GM20000 (cell line): ENCODE data around the gene COL23A1.
"Not testable (repeated sequence)": the region's sequence is repeated elsewhere in the genome, so short reads cannot be mapped to it uniquely, and the experiment has no call there.

ENCODE experiments used
- DNase-seq: peaks from one replicate; pipeline ENCODE4 v3.0.0; 2012; ENCODE audit warnings: low spot score
- TF ChIP-seq, protein P1 (sequence below): IDR thresholded peaks from 2 replicates; pipeline ENCODE4 v1.5.1; 2012; ENCODE audit warnings: mild to moderate bottlenecking, control low read depth; ENCODE audit errors: extremely low read depth, missing control alignments

The COL23A1 gene

DNA sequence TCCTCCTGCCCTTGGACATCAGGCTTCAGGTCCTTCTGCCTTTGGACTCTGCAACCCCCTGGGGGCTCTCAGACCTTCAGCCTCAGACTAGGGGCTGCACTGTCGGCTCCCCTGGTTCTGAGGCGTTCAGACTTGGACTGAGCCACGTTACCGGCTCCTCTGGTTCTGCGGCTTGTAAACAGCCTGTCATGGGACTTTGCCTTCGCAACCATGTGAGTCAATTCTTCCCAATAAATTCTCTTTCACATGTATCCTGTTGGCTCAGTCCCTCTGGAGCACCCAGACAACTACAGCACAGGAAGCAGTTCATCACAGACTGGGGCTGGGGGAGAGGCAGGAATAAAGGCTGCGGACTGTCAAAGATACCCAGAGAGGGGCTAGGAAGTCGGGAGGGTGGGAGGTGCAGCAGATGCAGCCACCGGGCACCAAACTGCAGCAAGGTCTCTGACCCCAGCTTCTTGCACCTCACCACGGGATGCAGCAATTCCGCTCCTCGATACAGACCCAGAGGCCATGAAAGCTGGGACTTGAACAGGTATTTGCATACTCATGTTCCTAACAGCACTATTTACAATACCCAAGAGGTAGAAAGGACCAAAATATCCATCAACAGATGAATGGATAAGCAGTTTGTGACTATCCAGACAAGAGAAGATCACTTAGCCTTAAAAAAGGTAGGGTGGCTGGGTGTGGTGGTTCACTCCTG lies 100.8 kb downstream of the COL23A1 start:
- no peak for DNase-seq

GRCh38 chr5:178488696-178489095 lies 101.5 kb downstream of the COL23A1 start:
- DNase-seq = no peak

More for the DNA sequence above, 100.8 kb downstream of the COL23A1 start:
- TF ChIP-seq, protein P1, sequence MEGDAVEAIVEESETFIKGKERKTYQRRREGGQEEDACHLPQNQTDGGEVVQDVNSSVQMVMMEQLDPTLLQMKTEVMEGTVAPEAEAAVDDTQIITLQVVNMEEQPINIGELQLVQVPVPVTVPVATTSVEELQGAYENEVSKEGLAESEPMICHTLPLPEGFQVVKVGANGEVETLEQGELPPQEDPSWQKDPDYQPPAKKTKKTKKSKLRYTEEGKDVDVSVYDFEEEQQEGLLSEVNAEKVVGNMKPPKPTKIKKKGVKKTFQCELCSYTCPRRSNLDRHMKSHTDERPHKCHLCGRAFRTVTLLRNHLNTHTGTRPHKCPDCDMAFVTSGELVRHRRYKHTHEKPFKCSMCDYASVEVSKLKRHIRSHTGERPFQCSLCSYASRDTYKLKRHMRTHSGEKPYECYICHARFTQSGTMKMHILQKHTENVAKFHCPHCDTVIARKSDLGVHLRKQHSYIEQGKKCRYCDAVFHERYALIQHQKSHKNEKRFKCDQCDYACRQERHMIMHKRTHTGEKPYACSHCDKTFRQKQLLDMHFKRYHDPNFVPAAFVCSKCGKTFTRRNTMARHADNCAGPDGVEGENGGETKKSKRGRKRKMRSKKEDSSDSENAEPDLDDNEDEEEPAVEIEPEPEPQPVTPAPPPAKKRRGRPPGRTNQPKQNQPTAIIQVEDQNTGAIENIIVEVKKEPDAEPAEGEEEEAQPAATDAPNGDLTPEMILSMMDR = no peak

DNA sequence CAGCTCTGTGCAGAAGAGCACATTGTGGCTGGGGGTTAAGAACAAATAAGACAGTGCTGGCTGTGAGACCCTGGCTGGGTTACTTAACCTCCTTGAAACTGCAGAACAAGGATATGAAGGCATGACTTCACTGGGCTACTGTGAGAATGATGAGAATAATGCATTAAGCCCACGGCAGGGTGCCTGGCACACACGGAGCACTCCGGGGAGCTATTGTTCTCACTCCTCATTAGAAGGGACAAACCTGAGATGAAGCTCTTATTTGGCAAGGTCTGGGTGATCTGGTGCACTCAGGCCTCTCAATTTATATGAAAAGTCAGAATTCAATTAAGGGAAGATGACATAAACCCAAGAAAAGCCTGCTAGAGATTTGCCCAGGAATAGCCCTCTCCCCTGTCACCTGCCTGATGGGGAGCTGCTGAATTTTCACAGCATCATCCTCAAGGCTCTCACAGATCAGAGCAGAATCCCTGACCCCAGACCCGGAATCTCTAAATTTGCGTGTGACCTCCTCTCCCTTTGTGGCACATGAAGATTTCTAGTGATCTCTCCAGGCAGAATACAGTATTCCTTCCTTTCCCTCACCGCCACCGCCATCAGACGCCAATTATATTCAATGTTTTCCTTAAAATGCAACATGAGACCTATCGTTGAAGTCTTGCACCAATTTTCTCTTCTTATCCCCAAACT lies 102.1 kb downstream of the COL23A1 start:
- TF ChIP-seq, protein P1 = no peak
- DNase-seq = no peak

More at GRCh38 chr5:178488696-178489095, 101.5 kb downstream of the COL23A1 start:
- TF ChIP-seq, protein P1 = no peak

GRCh38 chr5:178486878-178487512 lies 103.2 kb downstream of the COL23A1 start:
- DNase-seq = not testable (repeated sequence)

DNA sequence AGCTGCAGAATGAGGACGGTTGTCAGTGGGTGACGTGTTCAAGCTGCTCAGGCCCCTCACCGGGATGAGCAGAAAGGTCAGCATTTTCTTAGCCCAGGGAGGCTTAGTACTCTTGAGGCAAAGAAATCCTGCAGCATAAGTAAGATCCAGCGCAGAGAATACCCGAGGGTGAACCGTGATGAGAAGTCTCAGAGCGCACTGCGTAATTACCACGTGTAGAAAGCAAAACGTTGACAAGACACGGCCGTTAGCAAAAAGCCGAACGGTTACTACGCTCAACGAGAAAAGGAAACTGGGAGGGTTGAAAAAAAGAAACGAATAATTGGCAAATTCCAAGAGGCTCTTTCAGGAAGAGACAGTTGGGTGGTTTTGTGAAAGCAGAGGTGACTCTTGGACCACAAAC lies 104.0 kb downstream of the COL23A1 start:
- TF ChIP-seq, protein P1 = no peak
- DNase-seq = no peak

DNA sequence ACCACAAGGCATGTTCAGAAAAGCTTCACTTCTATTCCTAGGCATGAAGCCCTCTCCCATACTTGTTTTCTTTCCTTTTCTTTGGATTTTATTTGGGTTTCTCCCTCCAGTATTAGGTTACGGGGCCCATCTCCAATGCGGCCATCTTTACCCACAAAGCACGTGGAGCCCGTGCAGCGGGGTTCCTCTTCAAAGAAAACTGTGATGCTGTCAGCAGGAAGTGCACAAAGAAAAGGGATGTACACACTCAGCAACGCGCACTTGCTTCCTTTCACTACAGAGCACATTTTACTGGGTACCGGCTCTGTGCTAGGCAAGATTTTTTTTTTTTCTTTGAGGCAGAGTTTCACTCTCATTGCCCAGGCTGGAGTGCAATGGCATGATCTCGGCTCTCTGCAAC lies 106.6 kb downstream of the COL23A1 start:
- DNase-seq = no peak
- TF ChIP-seq, protein P1 = no peak

DNA sequence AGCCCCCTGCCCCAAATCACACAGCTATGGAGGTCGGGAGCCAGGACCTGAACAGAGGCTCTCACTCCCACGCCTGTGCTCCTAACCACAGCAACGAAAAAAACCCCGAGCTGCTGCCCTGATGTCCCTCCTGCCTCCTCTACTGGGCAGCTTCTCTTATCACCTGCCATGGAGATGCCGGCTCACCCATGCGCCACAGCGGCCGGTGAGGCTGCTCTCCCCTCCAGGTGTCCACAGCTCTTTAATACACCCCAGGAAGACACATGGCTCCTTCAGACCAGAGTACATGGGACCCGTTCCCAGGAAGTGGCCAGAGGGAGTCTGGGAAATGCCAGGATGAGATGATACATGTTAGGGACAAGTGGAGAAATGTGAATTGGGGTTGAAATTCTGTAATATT lies 110.9 kb downstream of the COL23A1 start:
- TF ChIP-seq, protein P1 = no peak
- DNase-seq = no peak
